Lower leg skin (tissue), 3 donors: Measurements from ENCODE around the gene FAM135A.

Experiments used
- CTCF ChIP-seq, 3 donors: fragments of 450-650 bp; IDR thresholded peaks; one replicate each; pipeline ENCODE4 v1.5.1; 2016; ENCODE audit warnings: antibody characterized with exemption in 3 of 3, mild to moderate bottlenecking in 3 of 3, moderate library complexity in 2 of 3
- POLR2A ChIP-seq, 2 donors: fragments of 450-650 bp; IDR thresholded peaks; one replicate each; pipeline ENCODE4 v1.6.1; 2016 to 2017; ENCODE audit warnings: antibody characterized with exemption in 2 of 2, mild to moderate bottlenecking in 1 of 2, moderate library complexity in 1 of 2

GRCh38 chr6:70527071-70527737 is 113.9 kb downstream of the FAM135A start:
- TF ChIP-seq CTCF (IDR thresholded peaks at IDR 0.05): no peak
- no peak for TF ChIP-seq POLR2A (IDR thresholded peaks at IDR 0.05)
